ENCODE results near the gene ADAMTS17. TPM values are rescaled to one million over a fixed set of nuclear protein-coding genes. Genes with fewer than 3 reads are reported as not detected.

The ADAMTS17 gene
- total and polyA plus RNA-seq, 2 experiments from 2014 or later = 3.7 to 4.4 TPM

GRCh38 chr15:100054539-100054938, 287.2 kb downstream of the ADAMTS17 start:
- no peak overlapping the region for H3K27ac ChIP-seq
- no peaks in the 10 kb centered on the region for H3K79me2 ChIP-seq
- no peaks in the 10 kb centered on the region for H3K4me1 ChIP-seq (ENCODE audit: insufficient read depth)
- 82% methylated on average over 7 of the region's 7 CpGs for WGBS (ENCODE audit: low lambda C conversion rate, missing lambda C conversion rate)
- no peak overlapping the region for H2AFZ ChIP-seq
- no peaks in the 10 kb centered on the region for H3K36me3 ChIP-seq (replicated peaks; ENCODE audit: insufficient read depth, low read depth)
- no peaks in the 10 kb centered on the region for H3K9me3 ChIP-seq (ENCODE audit: low read depth)
- no peak overlapping the region for H3K4me3 ChIP-seq
- DNase-seq (ENCODE audit: low spot score) = no peak
- H3K27me3 ChIP-seq = no peaks in the 10 kb centered on the region
- H4K20me1 ChIP-seq (ENCODE audit: insufficient read depth, poor library complexity, severe bottlenecking) = no peaks in the 10 kb centered on the region
- no peak overlapping the region for H3K4me2 ChIP-seq
- TF ChIP-seq CTCF (IDR thresholded peaks at IDR 0.05; ENCODE audit: poor library complexity) (no peak), EZH2phosphoT487 (IDR thresholded peaks at IDR 0.05; ENCODE audit: low read depth, severe bottlenecking, unreplicated experiment) (no peak), EZH2 (IDR thresholded peaks at IDR 0.05; ENCODE audit: borderline replicate concordance) (no peak)
- no peaks in the 10 kb centered on the region for H3K9me2 ChIP-seq (replicated peaks; ENCODE audit: insufficient read depth)

GRCh38 chr15:100053474-100054121, 288.2 kb downstream of the ADAMTS17 start:
- no peak for TF ChIP-seq CTCF (IDR thresholded peaks at IDR 0.05; ENCODE audit: poor library complexity)
- TF ChIP-seq EZH2phosphoT487 (IDR thresholded peaks at IDR 0.05; ENCODE audit: low read depth, severe bottlenecking, unreplicated experiment) = no peak
- no peak for TF ChIP-seq EZH2 (IDR thresholded peaks at IDR 0.05; ENCODE audit: borderline replicate concordance)
- no peaks in the 10 kb centered on the region for H3K79me2 ChIP-seq
- no peak overlapping the region for H3K27ac ChIP-seq
- no peaks in the 10 kb centered on the region for H3K9me3 ChIP-seq (ENCODE audit: low read depth)
- H3K4me2 ChIP-seq = no peak overlapping the region
- no peak for DNase-seq (ENCODE audit: low spot score)
- no peak overlapping the region for H2AFZ ChIP-seq
- no peaks in the 10 kb centered on the region for H3K27me3 ChIP-seq
- H4K20me1 ChIP-seq (ENCODE audit: insufficient read depth, poor library complexity, severe bottlenecking) = no peaks in the 10 kb centered on the region
- no peaks in the 10 kb centered on the region for H3K36me3 ChIP-seq (replicated peaks; ENCODE audit: insufficient read depth, low read depth)
- WGBS (ENCODE audit: low lambda C conversion rate, missing lambda C conversion rate) = 73% methylated on average over 11 of the region's 11 CpGs
- H3K4me1 ChIP-seq (ENCODE audit: insufficient read depth) = no peaks in the 10 kb centered on the region
- H3K9me2 ChIP-seq (replicated peaks; ENCODE audit: insufficient read depth) = no peaks in the 10 kb centered on the region
- no peak overlapping the region for H3K4me3 ChIP-seq

- WGBS (ENCODE audit: low lambda C conversion rate, missing lambda C conversion rate) = 83% methylated on average over 19 of the region's 19 CpGs
- no peaks in the 10 kb centered on the region for H3K79me2 ChIP-seq
- no peaks in the 10 kb centered on the region for H3K27me3 ChIP-seq
- H3K4me1 ChIP-seq (ENCODE audit: insufficient read depth) = no peaks in the 10 kb centered on the region
- H4K20me1 ChIP-seq (ENCODE audit: insufficient read depth, poor library complexity, severe bottlenecking) = no peaks in the 10 kb centered on the region
- TF ChIP-seq EZH2phosphoT487 (IDR thresholded peaks at IDR 0.05; ENCODE audit: low read depth, severe bottlenecking, unreplicated experiment) (no peak), EZH2 (IDR thresholded peaks at IDR 0.05; ENCODE audit: borderline replicate concordance) (no peak), CTCF (IDR thresholded peaks at IDR 0.05; ENCODE audit: poor library complexity) (no peak)
- H3K27ac ChIP-seq = no peak overlapping the region
- no peak overlapping the region for H3K4me3 ChIP-seq
- H3K36me3 ChIP-seq (replicated peaks; ENCODE audit: insufficient read depth, low read depth) = no peaks in the 10 kb centered on the region
- H3K4me2 ChIP-seq = no peak overlapping the region
- no peaks in the 10 kb centered on the region for H3K9me3 ChIP-seq (ENCODE audit: low read depth)
- H3K9me2 ChIP-seq (replicated peaks; ENCODE audit: insufficient read depth) = no peaks in the 10 kb centered on the region
- no peak overlapping the region for H2AFZ ChIP-seq
- no peak for DNase-seq (ENCODE audit: low spot score)
These were observed 288.9 kb downstream of the ADAMTS17 start for GRCh38 chr15:100052716-100053473.

Measured in hepatocyte (in vitro differentiated cells).